GM23338 (cell line): ENCODE measurements around the gene TFDP1. TPM values are rescaled to one million over a fixed set of nuclear protein-coding genes. Genes with fewer than 3 reads are reported as not detected.

Experiments used
- ATAC-seq: fragments of 200-7000 bp; cut with Tn5 transposase; 3 replicates; pipeline ENCODE4 v1.9.1; 2020
- DNase-seq: peaks from one replicate; pipeline ENCODE4 v3.0.0-alpha.2; 2015; ENCODE audit warnings: low spot score
- H2AFZ ChIP-seq: fragments of 200-600 bp; sonication (generic); 2 replicates; pipeline ENCODE4 v1.8.0; 2016; ENCODE audit warnings: antibody characterized with exemption, mild to moderate bottlenecking, moderate library complexity
- H3F3A ChIP-seq: fragments of 200-600 bp; sonication (generic); replicated peaks from 2 replicates; pipeline ENCODE4 v1.8.0; 2017; ENCODE audit warnings: antibody characterized with exemption, mixed run types, low read depth
- H3K27ac ChIP-seq: fragments of 200-600 bp; sonication (generic); 2 replicates; pipeline ENCODE4 v1.6.1; 2016; ENCODE audit warnings: low read depth
- H3K27me3 ChIP-seq: fragments of 200-600 bp; sonication (generic); 2 replicates; pipeline ENCODE4 v1.8.0; 2016; ENCODE audit warnings: mild to moderate bottlenecking, mixed run types, moderate library complexity; ENCODE audit not compliant: insufficient read depth
- H3K36me3 ChIP-seq: fragments of 200-600 bp; sonication (generic); 2 replicates; pipeline ENCODE4 v1.8.0; 2016; ENCODE audit warnings: mild to moderate bottlenecking; ENCODE audit not compliant: insufficient read depth
- H3K4me1 ChIP-seq: fragments of 200-600 bp; sonication (generic); 2 replicates; pipeline ENCODE4 v1.8.0; 2016; ENCODE audit warnings: mild to moderate bottlenecking, moderate library complexity; ENCODE audit not compliant: insufficient read depth
- H3K4me2 ChIP-seq: fragments of 200-600 bp; sonication (generic); 2 replicates; pipeline ENCODE4 v1.7.1; 2017; ENCODE audit warnings: mixed run types
- H3K4me3 ChIP-seq: fragments of 200-600 bp; sonication (generic); 2 replicates; pipeline ENCODE4 v1.6.1; 2016; ENCODE audit warnings: mixed run types
- H3K79me2 ChIP-seq: fragments of 200-600 bp; sonication (generic); replicated peaks from 2 replicates; pipeline ENCODE4 v1.8.0; 2017; ENCODE audit warnings: mild to moderate bottlenecking; ENCODE audit not compliant: insufficient read depth
- H3K9me2 ChIP-seq: fragments of 200-600 bp; sonication (generic); 2 replicates; pipeline ENCODE4 v1.8.0; 2017; ENCODE audit not compliant: insufficient read depth
- H4K20me1 ChIP-seq: fragments of 200-600 bp; sonication (generic); replicated peaks from 2 replicates; pipeline ENCODE4 v1.8.0; 2017; ENCODE audit warnings: mild to moderate bottlenecking; ENCODE audit not compliant: insufficient read depth
- H3K27ac Mint-ChIP-seq: 2 replicates; pipeline ENCODE4 v1.8.0; 2020; ENCODE audit warnings: inconsistent platforms, mild to moderate bottlenecking, moderate library complexity, mixed read lengths
- H3K27me3 Mint-ChIP-seq: 3 replicates; pipeline ENCODE4 v1.8.0; 2022; ENCODE audit warnings: low read depth, mild to moderate bottlenecking, moderate library complexity, mixed read lengths, inconsistent platforms; ENCODE audit not compliant: insufficient read depth, poor library complexity
- H3K36me3 Mint-ChIP-seq: 3 replicates; pipeline ENCODE4 v1.8.0; 2021; ENCODE audit warnings: low read depth, mild to moderate bottlenecking, inconsistent platforms, moderate library complexity, mixed read lengths
- H3K4me1 Mint-ChIP-seq: 3 replicates; pipeline ENCODE4 v1.8.0; 2020; ENCODE audit warnings: mild to moderate bottlenecking, inconsistent platforms, mixed read lengths
- H3K4me3 Mint-ChIP-seq: 3 replicates; pipeline ENCODE4 v1.8.0; 2021; ENCODE audit warnings: moderate library complexity, mild to moderate bottlenecking, inconsistent platforms, mixed read lengths
- H3K9me3 Mint-ChIP-seq: 3 replicates; pipeline ENCODE4 v1.8.0; 2020; ENCODE audit warnings: moderate library complexity, mild to moderate bottlenecking, inconsistent platforms, mixed read lengths
- CREB1 ChIP-seq: fragments of 250-450 bp; sonication (Bioruptor Pico); IDR thresholded peaks from 2 replicates; pipeline ENCODE4 v1.5.0; 2020; ENCODE audit warnings: low read depth, mild to moderate bottlenecking, moderate library complexity
- CTCF ChIP-seq, 2 experiments: fragments of 200-600 bp in 1 of 2; sonication (generic) in 1 of 2; conservative IDR thresholded peaks; 2 replicates each; pipeline versions ENCODE4 v1.5.1 to v1.6.1; 2016 to 2017; ENCODE audit warnings: antibody characterized with exemption in 2 of 2, low read depth in 2 of 2, mild to moderate bottlenecking in 2 of 2, moderate library complexity in 1 of 2
- ETS1 ChIP-seq: IDR thresholded peaks from 2 replicates; pipeline ENCODE4 v1.6.1; 2016; ENCODE audit warnings: antibody characterized with exemption
- EZH2phosphoT487 ChIP-seq: fragments of 200-600 bp; sonication (generic); IDR thresholded peaks from one replicate; pipeline ENCODE4 v1.8.1; 2018; ENCODE audit warnings: antibody characterized with exemption; ENCODE audit not compliant: unreplicated experiment
- POLR2AphosphoS5 ChIP-seq: IDR thresholded peaks from 2 replicates; pipeline ENCODE4 v1.6.1; 2016; ENCODE audit warnings: antibody characterized with exemption, low read depth
- STAT1 ChIP-seq: IDR thresholded peaks from one replicate; pipeline ENCODE4 v1.6.1; 2016; ENCODE audit warnings: antibody characterized with exemption; ENCODE audit not compliant: unreplicated experiment
- ZNF114 ChIP-seq: fragments of 250-450 bp; sonication (Bioruptor Pico); IDR thresholded peaks from 2 replicates; pipeline ENCODE4 v1.5.0; 2020; ENCODE audit warnings: mild to moderate bottlenecking, moderate library complexity
- ZNF331 ChIP-seq: fragments of 250-450 bp; sonication (Bioruptor Pico); IDR thresholded peaks from 2 replicates; pipeline ENCODE4 v1.5.0; 2020; ENCODE audit warnings: low read depth, mild to moderate bottlenecking, moderate library complexity
- ZNF462 ChIP-seq: fragments of 250-450 bp; sonication (Bioruptor Pico); IDR thresholded peaks from 2 replicates; pipeline ENCODE4 v1.5.0; 2020; ENCODE audit warnings: mild to moderate bottlenecking, moderate library complexity
- polyA plus RNA-seq: library from polyadenylated mRNA; unstranded; fragments of >200 nt; fragmentation: Nextera tagmentation; extraction: Ambion mirVana; gene quantifications from 2 replicates; pipeline ENCODE4 v1.2.1, GENCODE V29; 2016
- total RNA-seq: library from RNA; depleted of rRNA; stranded (reverse); fragments of >200 nt; shearing (Covaris generic); gene quantifications from 2 replicates; pipeline ENCODE4 v1.2.3, GENCODE V29; 2014

The TFDP1 gene
- total and polyA plus RNA-seq, 2 experiments from 2014 or later = 42.9 to 80.0 TPM

DNA sequence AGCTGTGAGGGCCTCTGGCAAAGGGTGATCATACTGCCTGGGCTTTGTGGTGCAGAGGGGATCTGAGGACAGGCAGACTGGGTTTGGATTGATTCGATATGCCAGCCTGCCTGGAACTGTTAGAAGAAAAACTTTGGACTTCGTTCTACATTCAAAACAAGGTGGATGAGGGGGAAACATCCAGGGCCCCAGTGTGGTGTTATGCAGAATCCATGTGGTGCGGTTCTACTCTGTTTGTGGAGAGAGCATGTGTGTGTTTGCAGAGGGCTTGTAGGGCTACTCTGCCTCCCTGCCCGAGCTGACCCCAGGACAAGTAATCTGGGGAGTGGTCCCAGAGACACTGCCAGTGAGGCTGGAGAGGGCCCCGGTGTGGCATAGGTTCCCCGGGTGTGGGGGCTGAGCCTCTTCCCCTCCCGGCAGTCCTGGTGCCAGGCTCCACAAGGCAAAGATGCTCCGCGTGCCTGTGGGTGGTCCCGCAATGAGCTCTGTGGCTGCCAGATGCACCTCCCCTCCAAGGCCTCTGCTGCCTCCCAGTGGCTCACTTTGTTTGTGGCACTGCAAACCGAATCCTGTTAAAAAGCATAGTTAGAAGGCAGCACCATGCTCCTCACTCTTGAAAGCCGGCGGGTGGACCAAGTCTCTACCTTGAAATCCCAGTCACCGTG lies 22.3 kb upstream of the TFDP1 start:
- peaks cover 11% of the 10 kb centered on the region for H3K27me3 Mint-ChIP-seq
- no peak overlapping the region for H3K27ac Mint-ChIP-seq
- Histone ChIP-seq H2AFZ (peak overlapping the region; percentile 21), H4K20me1 (no peaks in the 10 kb centered on the region; the same call in 1 of the 2 replicates), H3K36me3 (no peaks in the 10 kb centered on the region), H3K9me2 (no peaks in the 10 kb centered on the region), H3K4me1 (no peaks in the 10 kb centered on the region), H3F3A (no peaks in the 10 kb centered on the region), H3K27ac (no peak overlapping the region), H3K27me3 (no peaks in the 10 kb centered on the region), H3K4me2 (no peak overlapping the region), H3K79me2 (no peaks in the 10 kb centered on the region), H3K4me3 (no peak overlapping the region)
- peaks cover 10% of the 10 kb centered on the region for H3K4me1 Mint-ChIP-seq
- H3K4me3 Mint-ChIP-seq = no peak overlapping the region
- TF ChIP-seq CTCF (conservative IDR thresholded peaks at IDR 0.05; ENCODE audit: low read depth in 2 of 2) = peak; percentile 74 to 95
- TF ChIP-seq EZH2phosphoT487 = no peak
- H3K9me3 Mint-ChIP-seq = no peaks in the 10 kb centered on the region
- H3K36me3 Mint-ChIP-seq = no peaks in the 10 kb centered on the region
- ATAC-seq (peak; percentile 91), DNase-seq (peak; percentile 93)

GRCh38 chr13:113562844-113563243 lies 21.7 kb upstream of the TFDP1 start:
- ATAC-seq = no peak
- H3K36me3 ChIP-seq = no peaks in the 10 kb centered on the region
- TF ChIP-seq CTCF (conservative IDR thresholded peaks at IDR 0.05; ENCODE audit: low read depth in 2 of 2) = no peak
- TF ChIP-seq ZNF462 = no peak
- no peak for TF ChIP-seq CREB1 (CRISPR knock-in tag)
- TF ChIP-seq STAT1 = no peak
- TF ChIP-seq ZNF331 = no peak
- no peak for TF ChIP-seq ZNF114 (CRISPR knock-in tag)
- TF ChIP-seq ETS1 = no peak
- no peak for TF ChIP-seq POLR2AphosphoS5

More at GRCh38 chr13:113562844-113563243, 21.7 kb upstream of the TFDP1 start:
- Histone ChIP-seq H4K20me1 (no peaks in the 10 kb centered on the region; the same call in 1 of the 2 replicates), H3K79me2 (no peaks in the 10 kb centered on the region), H3K4me2 (no peak overlapping the region), H3K27ac (no peak overlapping the region), H3F3A (no peaks in the 10 kb centered on the region), H3K4me1 (no peaks in the 10 kb centered on the region), H3K4me3 (no peak overlapping the region), H3K9me2 (no peaks in the 10 kb centered on the region), H2AFZ (no peak overlapping the region), H3K27me3 (no peaks in the 10 kb centered on the region)
- DNase-seq = no peak
- no peak overlapping the region for H3K4me3 Mint-ChIP-seq
- peaks cover 11% of the 10 kb centered on the region for H3K27me3 Mint-ChIP-seq
- H3K27ac Mint-ChIP-seq = no peak overlapping the region
- no peaks in the 10 kb centered on the region for H3K9me3 Mint-ChIP-seq
- no peaks in the 10 kb centered on the region for H3K36me3 Mint-ChIP-seq
- peaks cover 10% of the 10 kb centered on the region for H3K4me1 Mint-ChIP-seq
